Measurements from ENCODE around the gene SLC25A53. TPM values are rescaled to one million over a fixed set of nuclear protein-coding genes. Genes with fewer than 3 reads are reported as not detected.

Gene SLC25A53
- total and polyA plus RNA-seq, 2 of the 13 experiments (the other 11 are each of a cell fraction or from before 2014, with no cell fraction given): 3.4 to 4.5 TPM

- TF ChIP-seq, protein P1, sequence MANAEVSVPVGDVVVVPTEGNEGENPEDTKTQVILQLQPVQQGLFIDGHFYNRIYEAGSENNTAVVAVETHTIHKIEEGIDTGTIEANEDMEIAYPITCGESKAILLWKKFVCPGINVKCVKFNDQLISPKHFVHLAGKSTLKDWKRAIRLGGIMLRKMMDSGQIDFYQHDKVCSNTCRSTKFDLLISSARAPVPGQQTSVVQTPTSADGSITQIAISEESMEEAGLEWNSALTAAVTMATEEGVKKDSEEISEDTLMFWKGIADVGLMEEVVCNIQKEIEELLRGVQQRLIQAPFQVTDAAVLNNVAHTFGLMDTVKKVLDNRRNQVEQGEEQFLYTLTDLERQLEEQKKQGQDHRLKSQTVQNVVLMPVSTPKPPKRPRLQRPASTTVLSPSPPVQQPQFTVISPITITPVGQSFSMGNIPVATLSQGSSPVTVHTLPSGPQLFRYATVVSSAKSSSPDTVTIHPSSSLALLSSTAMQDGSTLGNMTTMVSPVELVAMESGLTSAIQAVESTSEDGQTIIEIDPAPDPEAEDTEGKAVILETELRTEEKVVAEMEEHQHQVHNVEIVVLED (CRISPR knock-in tag; IDR thresholded peaks at IDR 0.05; ENCODE audit: borderline replicate concordance): peak; percentile 93
- TF ChIP-seq ZNF644 (CRISPR knock-in tag; IDR thresholded peaks at IDR 0.05; ENCODE audit: low read depth) (no peak), HMG20A (CRISPR knock-in tag; IDR thresholded peaks at IDR 0.05; ENCODE audit: borderline replicate concordance) (no peak), ETV6 (CRISPR knock-in tag; conservative IDR thresholded peaks at IDR 0.05) (peak; percentile 56; the same call in 1 of the 2 replicates), KLF6 (CRISPR knock-in tag; IDR thresholded peaks at IDR 0.05) (no peak), ZNF253 (CRISPR knock-in tag; IDR thresholded peaks at IDR 0.05; ENCODE audit: borderline replicate concordance) (no peak), YEATS2 (CRISPR knock-in tag; IDR thresholded peaks at IDR 0.05; ENCODE audit: borderline replicate concordance) (peak; percentile 85), ESRRA (CRISPR knock-in tag; IDR thresholded peaks at IDR 0.05; ENCODE audit: low read depth) (peak; percentile 63), REL (CRISPR knock-in tag; conservative IDR thresholded peaks at IDR 0.05) (no peak), ZNF781 (CRISPR knock-in tag; IDR thresholded peaks at IDR 0.05; ENCODE audit: borderline replicate concordance, not compliant biosample characterization) (no peak), YY1 (IDR thresholded peaks at IDR 0.05; ENCODE audit: insufficient read depth, insufficient replicate concordance, low read depth, low read length) (peak; percentile 97), SAFB2 (CRISPR knock-in tag; IDR thresholded peaks at IDR 0.05; ENCODE audit: borderline replicate concordance, low read depth) (no peak), ZNF296 (CRISPR knock-in tag; conservative IDR thresholded peaks at IDR 0.05) (no peak), TBX3 (IDR thresholded peaks at IDR 0.05; ENCODE audit: borderline replicate concordance) (peak; percentile 62; the same call in 1 of the 2 replicates), IKZF4 (CRISPR knock-in tag; IDR thresholded peaks at IDR 0.05; ENCODE audit: borderline replicate concordance, low read depth, not compliant biosample characterization) (no peak), NFYB (CRISPR knock-in tag; IDR thresholded peaks at IDR 0.05) (no peak), ZNF670 (CRISPR knock-in tag; IDR thresholded peaks at IDR 0.05; ENCODE audit: borderline replicate concordance) (no peak)
- TF ChIP-seq, protein P2, sequence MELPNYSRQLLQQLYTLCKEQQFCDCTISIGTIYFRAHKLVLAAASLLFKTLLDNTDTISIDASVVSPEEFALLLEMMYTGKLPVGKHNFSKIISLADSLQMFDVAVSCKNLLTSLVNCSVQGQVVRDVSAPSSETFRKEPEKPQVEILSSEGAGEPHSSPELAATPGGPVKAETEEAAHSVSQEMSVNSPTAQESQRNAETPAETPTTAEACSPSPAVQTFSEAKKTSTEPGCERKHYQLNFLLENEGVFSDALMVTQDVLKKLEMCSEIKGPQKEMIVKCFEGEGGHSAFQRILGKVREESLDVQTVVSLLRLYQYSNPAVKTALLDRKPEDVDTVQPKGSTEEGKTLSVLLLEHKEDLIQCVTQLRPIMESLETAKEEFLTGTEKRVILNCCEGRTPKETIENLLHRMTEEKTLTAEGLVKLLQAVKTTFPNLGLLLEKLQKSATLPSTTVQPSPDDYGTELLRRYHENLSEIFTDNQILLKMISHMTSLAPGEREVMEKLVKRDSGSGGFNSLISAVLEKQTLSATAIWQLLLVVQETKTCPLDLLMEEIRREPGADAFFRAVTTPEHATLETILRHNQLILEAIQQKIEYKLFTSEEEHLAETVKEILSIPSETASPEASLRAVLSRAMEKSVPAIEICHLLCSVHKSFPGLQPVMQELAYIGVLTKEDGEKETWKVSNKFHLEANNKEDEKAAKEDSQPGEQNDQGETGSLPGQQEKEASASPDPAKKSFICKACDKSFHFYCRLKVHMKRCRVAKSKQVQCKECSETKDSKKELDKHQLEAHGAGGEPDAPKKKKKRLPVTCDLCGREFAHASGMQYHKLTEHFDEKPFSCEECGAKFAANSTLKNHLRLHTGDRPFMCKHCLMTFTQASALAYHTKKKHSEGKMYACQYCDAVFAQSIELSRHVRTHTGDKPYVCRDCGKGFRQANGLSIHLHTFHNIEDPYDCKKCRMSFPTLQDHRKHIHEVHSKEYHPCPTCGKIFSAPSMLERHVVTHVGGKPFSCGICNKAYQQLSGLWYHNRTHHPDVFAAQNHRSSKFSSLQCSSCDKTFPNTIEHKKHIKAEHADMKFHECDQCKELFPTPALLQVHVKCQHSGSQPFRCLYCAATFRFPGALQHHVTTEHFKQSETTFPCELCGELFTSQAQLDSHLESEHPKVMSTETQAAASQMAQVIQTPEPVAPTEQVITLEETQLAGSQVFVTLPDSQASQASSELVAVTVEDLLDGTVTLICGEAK (IDR thresholded peaks at IDR 0.05): peak; percentile 65
- TF ChIP-seq, protein P2 (CRISPR knock-in tag; IDR thresholded peaks at IDR 0.05): 0 out of 2 replicates have a peak, but pooled peaks have one; percentile 25
Measured at GRCh38 chrX:104156630-104157529, at the start of gene SLC25A53 (continued).
